Effector CD4-positive, alpha-beta T cell (primary cell): ENCODE results near the gene KITLG.
"Not testable (repeated sequence)": the region's sequence is repeated elsewhere in the genome, so short reads cannot be mapped to it uniquely, and the experiment has no call there.

Experiments
- DNase-seq: peaks from one replicate; pipeline ENCODE4 v3.0.0-alpha.2; 2020

Gene KITLG

GRCh38 chr12:88472775-88473174 lies 107.5 kb downstream of the KITLG start:
- no peak for DNase-seq

GRCh38 chr12:88472248-88472647 lies 108.0 kb downstream of the KITLG start:
- no peak for DNase-seq

GRCh38 chr12:88471331-88472045 lies 108.8 kb downstream of the KITLG start:
- no peak for DNase-seq

GRCh38 chr12:88469154-88469553 lies 111.1 kb downstream of the KITLG start:
- no peak for DNase-seq

GRCh38 chr12:88468581-88468980 lies 111.7 kb downstream of the KITLG start:
- no peak for DNase-seq

- not testable (repeated sequence) for DNase-seq
Observed at GRCh38 chr12:88466708-88467107, 113.6 kb downstream of the KITLG start.

- no peak for DNase-seq
Observed at GRCh38 chr12:88458327-88458726, 121.9 kb downstream of the KITLG start.

GRCh38 chr12:88453323-88453722 lies 126.9 kb downstream of the KITLG start:
- DNase-seq, result no peak

GRCh38 chr12:88451205-88451604 lies 129.1 kb downstream of the KITLG start:
- no peak for DNase-seq

GRCh38 chr12:88450136-88450535 lies 130.1 kb downstream of the KITLG start:
- no peak for DNase-seq

GRCh38 chr12:88448337-88448915 lies 131.8 kb downstream of the KITLG start:
- no peak for DNase-seq

GRCh38 chr12:88445705-88446394 lies 134.4 kb downstream of the KITLG start:
- no peak for DNase-seq

- no peak for DNase-seq
Observed at GRCh38 chr12:88444481-88444880, 135.8 kb downstream of the KITLG start.
